Fibroblast of upper back skin (primary cell): ENCODE measurements around the gene SERPINH1.
A peak's percentile ranks its signal among the peaks of the same experiment; 100 is the strongest.

Experiments
- DNase-seq: peaks from one replicate; pipeline ENCODE4 v3.0.0-alpha.2; 2013

SERPINH1 gene

GRCh38 chr11:75562048-75562835, at the start of gene SERPINH1:
Gene SERPINH1 (plus strand): TSS chr11:75562253. CDS start chr11:75566350, 4,097 bp downstream.
- DNase-seq = peak; percentile 96

GRCh38 chr11:75513250-75513649, 48.8 kb upstream of the SERPINH1 start:
- no peak for DNase-seq

GRCh38 chr11:75514596-75514995, 47.5 kb upstream of the SERPINH1 start:
- no peak for DNase-seq

GRCh38 chr11:75516140-75516539, 45.9 kb upstream of the SERPINH1 start:
- no peak for DNase-seq

GRCh38 chr11:75516886-75517285, 45.2 kb upstream of the SERPINH1 start:
- no peak for DNase-seq

GRCh38 chr11:75518204-75518549, 43.9 kb upstream of the SERPINH1 start:
- DNase-seq = no peak

- DNase-seq = no peak
Observed at GRCh38 chr11:75518771-75519653, 43.0 kb upstream of the SERPINH1 start.

- no peak for DNase-seq
Observed at GRCh38 chr11:75520688-75521087, 41.4 kb upstream of the SERPINH1 start.

GRCh38 chr11:75522286-75523044, 39.6 kb upstream of the SERPINH1 start:
- DNase-seq = no peak

- no peak for DNase-seq
Observed at GRCh38 chr11:75523189-75523588, 38.9 kb upstream of the SERPINH1 start.

GRCh38 chr11:75523811-75524664, 38.0 kb upstream of the SERPINH1 start:
- no peak for DNase-seq

- peak; percentile 21 for DNase-seq
Observed at GRCh38 chr11:75524665-75525432, 37.2 kb upstream of the SERPINH1 start.

- DNase-seq = peak; percentile 77
Observed at GRCh38 chr11:75525433-75526191, 36.4 kb upstream of the SERPINH1 start, which contains the start of gene GDPD5. Gene GDPD5 (minus strand): TSS chr11:75525941. CDS start chr11:75477735, 48,206 bp downstream.

GRCh38 chr11:75526192-75526541, 35.9 kb upstream of the SERPINH1 start:
- DNase-seq = no peak

- DNase-seq = no peak
Observed at GRCh38 chr11:75527130-75527529, 34.9 kb upstream of the SERPINH1 start.

GRCh38 chr11:75527938-75528735, 33.9 kb upstream of the SERPINH1 start:
- no peak for DNase-seq

GRCh38 chr11:75530577-75530976, 31.5 kb upstream of the SERPINH1 start:
- DNase-seq = no peak

GRCh38 chr11:75531325-75531724, 30.7 kb upstream of the SERPINH1 start:
- DNase-seq = no peak

GRCh38 chr11:75532200-75533048, 29.6 kb upstream of the SERPINH1 start:
- DNase-seq = peak; percentile 59
